ENCODE measurements around the gene APOBEC3A.

APOBEC3A gene

DNA sequence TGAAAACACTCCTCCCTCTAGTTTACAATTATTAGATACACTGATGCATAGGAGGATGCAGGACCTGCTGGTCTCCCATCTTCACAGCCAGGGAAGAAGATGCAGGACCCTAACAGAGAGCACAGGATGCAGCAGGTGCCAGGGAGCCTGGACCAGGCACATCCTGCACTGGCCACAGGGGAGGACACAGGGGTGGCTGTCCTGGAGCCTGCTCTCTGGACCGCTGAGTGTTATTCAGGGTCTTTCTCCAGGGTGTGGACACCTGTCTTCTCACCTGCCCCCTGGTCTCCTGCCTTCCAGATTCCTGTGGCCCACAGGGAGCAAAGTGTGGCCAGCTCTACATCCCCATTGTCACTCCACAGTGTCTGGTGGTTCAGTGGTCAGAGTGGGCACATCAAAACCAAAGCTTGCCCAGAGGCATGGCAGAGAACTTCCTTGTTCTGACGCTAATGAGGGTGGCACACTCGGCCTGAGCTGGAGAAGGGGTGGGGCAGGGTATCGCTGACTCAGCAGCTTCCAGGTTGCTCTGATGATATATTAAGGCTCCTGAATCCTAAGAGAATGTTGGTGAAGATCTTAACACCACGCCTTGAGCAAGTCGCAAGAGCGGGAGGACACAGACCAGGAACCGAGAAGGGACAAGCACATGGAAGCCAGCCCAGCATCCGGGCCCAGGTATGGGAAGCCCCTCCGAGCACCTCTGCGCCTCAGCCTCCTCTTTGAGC lies at the start of gene APOBEC3A:
Gene APOBEC3A, plus strand, starts transcription at position 564 of the 725 bp plus-strand sequence. Its CDS starts 83 bp downstream, at position 647.
- no peak for DNase-seq (ENCODE audit: low read depth in 3 of 3)

DNA sequence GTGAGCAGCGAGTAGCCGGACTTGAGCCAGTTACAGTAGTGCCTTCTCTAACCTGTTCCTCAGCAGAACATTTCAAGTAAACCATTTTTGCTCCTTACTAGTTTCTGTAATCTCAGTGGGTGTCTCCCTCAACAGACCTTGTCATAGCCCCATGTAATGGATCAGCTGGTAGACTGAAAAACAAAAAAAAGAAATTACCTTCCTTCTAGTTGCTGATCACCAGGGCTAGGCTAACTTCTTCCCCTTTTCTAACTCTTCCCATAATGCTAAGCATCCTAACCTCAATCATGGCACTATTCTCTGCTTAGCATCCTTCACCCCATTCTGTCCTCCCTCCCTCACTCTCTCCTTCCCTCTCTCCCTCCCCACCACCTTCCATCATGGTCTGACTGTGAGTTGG lies 49.6 kb upstream of the APOBEC3A start:
- DNase-seq (ENCODE audit: low read depth in 3 of 3), result no peak

DNA sequence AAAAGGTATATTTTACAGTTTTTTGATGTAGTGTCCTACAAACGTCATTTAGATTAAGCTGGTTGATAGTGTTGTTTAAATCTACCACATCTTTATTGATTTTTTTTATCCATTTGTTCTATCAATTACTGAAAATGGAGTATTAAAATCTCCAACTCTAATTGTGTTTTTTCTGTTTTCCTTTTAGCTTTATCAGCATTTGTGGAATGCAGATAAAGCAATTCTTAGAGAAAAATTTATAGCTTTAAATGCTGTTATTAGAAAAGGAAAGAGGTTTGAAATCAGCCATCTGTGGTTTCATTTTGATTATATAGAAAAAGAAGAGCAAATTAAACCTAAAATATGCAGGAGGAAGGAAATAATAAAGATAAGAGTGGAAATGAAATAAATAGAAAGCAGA lies 46.0 kb upstream of the APOBEC3A start:
- DNase-seq (ENCODE audit: low read depth in 3 of 3), result no peak

DNA sequence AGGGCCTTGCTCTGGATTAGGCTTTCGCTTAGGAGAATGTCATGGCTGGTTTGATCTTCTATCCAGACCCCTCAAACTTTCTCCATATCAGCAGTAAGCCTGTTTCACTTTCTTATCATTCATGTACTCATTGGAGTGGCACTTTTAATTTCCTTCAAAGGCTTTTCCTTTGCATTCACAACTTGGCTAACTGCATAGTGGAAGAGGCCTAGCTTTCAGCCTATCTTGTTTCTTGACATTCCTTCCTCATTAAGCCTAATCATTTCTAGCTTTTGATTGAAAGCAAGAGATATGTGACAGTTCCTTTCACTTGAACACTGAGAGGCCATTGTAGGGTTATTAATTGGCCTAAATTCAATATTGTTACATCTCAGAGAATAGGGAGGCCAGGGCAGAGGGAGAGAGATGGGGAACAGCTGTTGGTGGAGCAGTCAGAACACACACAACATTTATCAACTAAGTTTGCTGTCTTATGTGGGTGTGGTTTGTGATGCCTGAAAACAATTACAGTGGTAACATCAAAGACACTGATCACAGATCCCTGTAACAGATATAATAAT lies 37.7 kb upstream of the APOBEC3A start:
- no peak for DNase-seq (ENCODE audit: low read depth in 3 of 3)

DNA sequence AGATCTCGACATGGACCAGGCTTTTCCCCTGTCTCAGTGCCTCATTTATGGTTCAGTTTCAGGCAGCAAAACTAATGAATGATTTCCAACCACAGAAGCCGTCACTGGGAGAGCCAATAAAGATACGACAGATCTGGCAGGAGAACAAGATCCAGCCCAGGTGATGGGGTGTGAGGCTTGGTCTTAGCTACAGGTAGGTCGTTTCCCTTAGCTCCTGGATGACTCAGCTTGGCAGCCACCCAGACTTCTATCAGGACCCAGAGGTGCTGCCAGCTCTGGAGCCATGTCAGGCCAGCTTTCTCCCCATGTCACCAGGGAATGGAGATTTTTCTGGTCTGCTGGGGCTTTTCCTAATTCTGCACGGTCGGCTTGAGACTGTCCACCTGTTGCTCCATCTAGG lies 36.3 kb upstream of the APOBEC3A start:
- DNase-seq (ENCODE audit: low read depth in 3 of 3), result no peak

DNA sequence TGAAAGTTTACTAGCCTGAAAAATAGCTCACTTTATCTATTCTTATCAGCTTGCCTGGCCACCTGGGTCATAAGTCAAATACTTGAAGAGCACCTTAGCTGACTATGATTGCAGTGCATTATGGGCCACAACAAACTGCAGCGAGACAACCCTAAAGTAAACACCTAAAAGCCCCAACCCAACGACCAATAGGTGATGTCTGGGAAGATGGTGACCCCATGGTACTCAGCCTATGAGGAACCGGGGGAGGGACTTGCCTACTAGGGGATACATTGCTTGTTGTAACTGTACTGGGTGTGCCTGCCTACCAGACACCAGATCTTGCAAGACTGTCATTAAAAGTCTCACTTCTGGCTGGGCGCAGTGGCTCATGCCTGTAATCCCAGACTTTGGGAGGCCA lies 35.6 kb upstream of the APOBEC3A start:
- no peak for DNase-seq (ENCODE audit: low read depth in 3 of 3)

DNA sequence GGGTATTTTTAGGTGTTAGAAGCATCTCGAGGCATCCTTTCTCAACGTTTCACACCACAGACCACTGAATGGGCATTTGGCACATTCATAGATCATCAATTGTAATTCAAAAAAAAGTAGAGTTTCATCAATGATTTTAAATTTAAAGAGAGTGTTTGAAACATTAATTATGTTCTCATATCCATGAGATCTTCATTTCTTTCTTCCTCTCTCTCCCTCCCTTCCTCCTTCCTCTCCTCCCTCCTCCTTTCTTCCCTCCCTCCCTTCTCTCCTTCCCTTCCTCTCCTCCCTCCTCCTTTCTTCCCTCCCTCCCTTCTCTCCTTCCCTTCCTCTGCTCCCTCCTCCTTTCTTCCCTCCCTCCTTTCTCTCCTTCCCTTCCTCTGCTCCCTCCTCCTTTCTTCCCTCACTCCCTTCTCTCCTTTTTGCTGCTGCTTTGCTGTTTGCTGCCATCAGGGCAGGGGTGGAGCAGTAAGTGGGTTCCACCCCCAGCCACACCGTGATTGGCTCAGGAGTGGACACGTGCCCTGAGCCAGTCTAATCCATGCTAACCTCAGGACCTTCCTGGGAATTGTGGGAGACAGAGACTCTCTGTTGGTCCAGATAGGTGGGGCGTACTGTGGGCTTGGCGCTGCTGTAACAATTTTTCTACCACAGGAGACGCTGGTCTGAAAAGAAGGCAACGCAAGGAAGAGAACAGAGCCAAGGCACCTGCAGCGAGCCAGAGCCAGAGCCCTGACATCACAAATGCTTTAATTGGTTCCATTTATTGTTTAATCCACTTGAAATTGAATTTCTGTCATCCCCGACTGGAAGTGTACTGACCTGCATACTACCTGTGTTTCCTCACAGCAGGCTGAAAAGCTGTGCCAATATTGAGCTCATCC lies 33.7 kb upstream of the APOBEC3A start:
- no peak for DNase-seq (ENCODE audit: low read depth in 3 of 3)

DNA sequence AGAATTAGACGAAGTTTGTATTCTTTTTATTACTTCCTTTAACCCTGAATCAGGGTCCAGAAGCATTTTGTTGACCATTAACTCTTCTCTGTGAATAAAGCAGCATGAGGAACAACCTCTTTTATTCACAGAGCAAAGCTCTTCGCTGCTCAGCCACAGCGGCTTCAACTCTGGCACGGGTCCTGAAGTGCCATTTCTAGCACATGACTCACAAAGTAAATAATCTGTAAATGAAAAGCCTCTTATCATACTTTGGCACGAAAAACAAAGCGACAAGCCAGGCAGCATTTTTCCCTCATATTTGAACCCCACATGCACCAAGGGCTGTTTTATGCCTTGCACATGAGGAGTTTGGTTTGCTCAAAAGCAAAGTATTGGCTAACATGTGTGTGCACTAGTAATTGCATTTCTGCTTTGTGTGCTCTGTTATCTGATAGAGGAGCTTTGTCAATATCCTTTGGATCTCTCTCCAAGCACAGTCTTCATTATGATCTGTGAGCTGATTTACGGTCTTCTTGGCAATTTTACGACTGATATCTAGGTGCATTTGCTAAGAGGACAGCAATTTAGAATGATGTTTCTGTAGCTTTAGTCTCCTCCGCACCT lies 33.0 kb upstream of the APOBEC3A start:
- DNase-seq (ENCODE audit: low read depth in 3 of 3), result no peak

DNA sequence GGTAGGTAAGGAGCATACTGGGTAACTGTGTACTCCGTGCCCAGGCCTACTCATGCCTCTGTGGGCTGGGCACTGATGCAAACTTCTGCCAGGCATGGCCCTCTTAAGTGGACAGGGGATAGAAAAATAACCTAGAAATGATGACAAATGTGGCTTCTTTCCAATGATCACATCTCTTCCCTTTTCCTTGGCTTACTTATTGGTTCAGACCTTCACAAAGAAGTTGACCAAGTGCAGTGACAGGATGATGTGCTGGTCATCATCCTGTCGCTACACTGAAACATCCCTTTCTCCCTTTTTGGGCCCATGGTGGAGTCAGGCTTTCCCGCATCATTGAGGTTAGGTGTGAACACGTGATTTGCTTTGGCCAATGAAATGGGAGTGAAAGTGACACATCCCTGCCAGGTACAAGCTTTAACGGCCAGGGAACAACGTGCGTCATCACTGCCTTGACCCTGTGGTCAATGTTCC lies 31.8 kb upstream of the APOBEC3A start:
- no peak for DNase-seq (ENCODE audit: low read depth in 3 of 3)

DNA sequence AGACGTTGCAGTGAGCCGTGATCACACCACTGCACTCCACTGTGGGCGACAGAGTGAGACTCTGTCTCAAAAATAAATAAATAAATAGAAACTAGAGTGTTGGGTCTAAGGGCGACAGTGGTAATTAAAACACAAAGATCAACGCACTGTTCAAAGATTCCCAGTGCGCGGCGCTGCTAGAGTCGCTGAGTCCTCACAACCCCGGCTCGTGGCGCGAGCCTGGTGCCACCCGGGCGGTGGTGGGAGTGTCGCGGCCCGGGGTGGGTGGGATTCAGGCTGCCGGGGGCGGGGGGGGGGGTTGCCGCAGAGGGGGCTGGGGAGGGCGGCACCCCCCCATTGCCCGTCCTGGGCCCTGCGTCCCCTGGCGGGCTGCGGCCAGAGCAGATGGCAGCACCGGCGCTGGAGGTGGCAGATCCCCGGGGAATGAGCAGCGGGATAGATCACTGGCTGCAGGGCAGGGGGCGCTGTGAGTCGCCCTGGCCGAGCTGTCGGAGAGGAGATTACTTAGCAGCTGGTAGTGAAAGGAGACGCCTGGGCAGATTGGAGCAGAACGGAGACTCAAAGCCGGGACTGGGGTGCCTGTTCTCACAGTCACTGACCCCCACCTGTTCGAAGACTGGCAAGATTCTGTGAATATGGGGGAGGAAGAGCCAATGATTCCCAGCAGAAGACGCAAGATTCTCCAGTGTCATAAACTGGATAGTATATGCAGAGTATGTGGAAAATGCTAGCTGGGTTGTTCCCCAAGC lies 30.2 kb upstream of the APOBEC3A start:
- DNase-seq (ENCODE audit: low read depth in 3 of 3), result peak in 1 of 3 experiments; percentile 58

DNA sequence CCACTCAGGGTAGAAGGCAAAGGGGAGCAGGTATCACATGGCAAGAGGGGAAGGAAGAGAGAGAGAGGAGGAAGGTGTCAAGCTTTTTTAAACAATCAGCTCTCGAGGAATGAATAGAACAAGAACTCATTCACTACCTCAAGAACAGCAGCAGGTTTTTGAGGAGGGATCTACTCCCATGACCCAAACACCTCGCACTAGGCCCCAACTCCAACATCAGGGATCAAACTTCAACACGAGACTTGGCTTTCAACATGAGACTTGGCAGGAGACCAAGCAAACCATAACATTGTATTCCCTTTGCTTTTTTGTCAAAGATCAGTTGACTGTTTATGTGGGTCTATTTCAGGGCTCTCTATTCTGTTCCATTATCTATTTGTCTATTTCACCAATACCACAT lies 26.9 kb upstream of the APOBEC3A start:
- DNase-seq (ENCODE audit: low read depth in 3 of 3), result no peak

DNA sequence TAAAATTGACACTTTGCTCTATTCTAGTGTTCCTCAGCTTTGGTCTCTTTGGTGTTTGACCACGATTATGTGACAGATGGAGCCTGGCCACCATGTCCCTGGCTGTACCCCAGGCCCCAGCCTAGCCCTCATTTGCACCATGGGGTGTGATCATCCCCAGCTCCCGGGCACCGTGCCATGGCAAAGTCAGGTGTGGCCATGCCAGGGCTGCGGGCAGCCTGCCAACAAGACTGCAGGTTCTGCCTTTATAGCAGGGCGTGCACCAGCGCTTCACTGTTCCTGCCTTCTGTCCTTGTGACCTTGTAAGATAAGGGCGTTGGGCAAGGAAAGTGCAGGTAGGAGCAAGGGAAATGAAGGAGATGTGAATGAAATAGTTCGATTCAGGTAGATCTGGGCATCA lies 22.4 kb upstream of the APOBEC3A start:
- no peak for DNase-seq (ENCODE audit: low read depth in 3 of 3)

DNA sequence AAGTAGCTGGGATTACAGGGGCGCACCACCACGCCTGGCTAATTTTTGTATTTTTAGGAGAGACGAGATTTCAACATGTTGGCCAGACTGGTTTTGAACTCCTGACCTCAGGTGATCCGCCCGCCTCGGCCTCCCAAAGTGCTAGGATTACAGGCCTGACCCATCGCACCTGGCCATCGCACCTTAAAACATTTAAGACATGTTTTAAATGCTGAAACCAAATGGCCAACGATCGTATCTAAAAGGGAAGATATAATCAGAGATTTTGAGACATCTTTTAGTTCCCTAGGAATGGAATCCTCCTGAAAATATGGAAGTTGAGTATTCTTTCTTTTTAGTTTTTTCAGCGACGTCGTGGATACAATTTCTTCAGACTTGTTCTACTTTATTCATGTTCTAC lies 21.8 kb upstream of the APOBEC3A start:
- DNase-seq (ENCODE audit: low read depth in 3 of 3), result no peak

DNA sequence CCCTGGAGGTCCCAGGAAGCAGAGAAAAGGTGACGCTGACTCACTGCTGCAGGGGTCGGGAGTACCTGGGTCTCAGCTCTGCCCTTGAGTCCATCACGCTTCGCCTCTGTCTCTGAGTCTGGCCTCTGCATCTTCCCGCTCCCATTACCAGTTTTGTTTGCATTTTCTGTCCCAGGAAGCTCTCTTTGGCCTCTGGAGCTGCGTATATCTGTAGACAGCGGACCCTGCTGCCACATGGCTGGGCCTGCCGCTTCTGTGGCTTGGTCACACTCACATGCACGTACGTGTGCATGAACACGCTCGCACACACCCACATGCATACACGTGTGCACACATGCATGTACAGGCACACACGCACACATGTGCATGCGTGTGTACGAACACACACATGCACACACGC lies 20.8 kb upstream of the APOBEC3A start:
- DNase-seq (ENCODE audit: low read depth in 3 of 3), result no peak

DNA sequence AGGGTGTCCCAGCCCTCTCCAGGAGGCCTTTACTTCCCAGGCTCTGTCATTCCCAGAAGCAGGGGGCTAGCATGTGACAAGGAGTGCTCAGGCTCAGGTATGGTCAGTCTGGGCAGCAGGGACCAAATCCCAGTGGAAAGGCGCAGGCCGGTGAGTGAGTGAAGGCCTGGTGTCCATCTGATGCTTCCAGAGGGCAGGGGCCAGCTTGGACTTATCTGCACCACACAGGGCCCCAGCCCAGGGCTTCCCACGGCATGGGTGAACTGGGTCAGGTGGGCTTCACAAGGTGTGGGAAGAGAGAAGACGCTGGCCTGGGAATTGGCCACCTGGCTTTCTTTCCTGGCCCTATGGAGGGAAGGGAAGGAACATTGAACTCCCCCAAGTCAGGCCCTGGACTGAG lies 20.4 kb upstream of the APOBEC3A start:
- DNase-seq (ENCODE audit: low read depth in 3 of 3), result no peak

DNA sequence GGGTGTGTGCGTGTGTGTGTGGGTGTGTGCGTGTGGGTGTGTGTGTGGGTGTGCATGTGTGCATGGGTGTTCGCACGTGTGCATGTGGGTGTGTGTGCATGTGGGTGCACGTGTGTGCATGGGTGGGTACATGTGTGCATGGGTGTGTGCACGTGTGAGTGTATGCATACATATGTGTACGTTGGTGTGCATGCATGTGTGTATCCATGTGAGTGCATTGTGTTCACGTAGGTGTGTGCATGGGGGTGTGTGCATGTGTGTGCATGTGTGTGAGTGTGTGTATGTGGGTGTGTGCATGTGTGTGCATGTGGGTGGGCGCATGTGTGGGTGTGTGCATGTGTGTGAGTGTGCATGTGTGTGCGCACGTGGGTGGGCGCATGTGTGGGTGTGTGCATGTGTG lies 19.9 kb upstream of the APOBEC3A start:
- no peak for DNase-seq (ENCODE audit: low read depth in 3 of 3)

DNA sequence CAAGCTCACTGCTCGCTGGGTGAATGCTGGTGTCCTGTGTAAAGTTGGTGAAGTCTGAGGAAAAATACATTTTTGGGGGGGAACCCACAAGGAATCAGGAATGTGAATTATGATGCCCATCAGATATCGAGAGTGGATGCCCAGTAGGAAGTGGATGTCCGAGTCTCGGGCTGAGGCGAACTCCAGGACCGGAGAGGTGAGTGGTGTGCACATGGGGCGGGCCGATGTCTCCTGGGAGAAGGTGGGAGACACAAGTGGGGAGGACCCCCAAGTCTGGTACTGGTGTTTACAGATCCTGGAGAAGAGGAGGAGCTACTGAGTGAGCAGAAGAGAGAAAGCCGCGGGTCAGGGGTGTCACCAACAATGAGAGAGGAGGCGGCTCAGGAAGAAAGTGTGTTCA lies 19.2 kb upstream of the APOBEC3A start:
- DNase-seq (ENCODE audit: low read depth in 3 of 3), result no peak

DNA sequence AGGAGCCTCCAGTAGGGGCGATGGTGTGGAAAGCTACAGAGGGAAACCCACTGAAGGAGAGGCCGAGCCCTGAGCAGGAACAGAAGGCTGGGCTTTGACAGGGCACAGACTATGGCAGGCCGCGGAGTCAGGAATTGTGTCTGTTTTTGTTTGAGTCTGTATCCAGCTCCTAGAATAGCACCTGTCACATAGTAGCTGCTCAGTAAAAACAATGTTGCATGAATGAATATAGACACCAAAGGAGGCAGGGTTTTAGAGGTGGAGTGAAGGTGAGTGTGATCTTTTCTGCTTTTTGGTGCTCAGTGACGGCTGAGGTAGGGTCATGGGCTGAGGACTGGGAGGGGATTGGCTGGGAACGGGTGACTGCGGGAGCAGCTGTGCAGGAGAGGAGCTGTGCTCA lies 18.5 kb upstream of the APOBEC3A start:
- DNase-seq (ENCODE audit: low read depth in 3 of 3), result no peak

DNA sequence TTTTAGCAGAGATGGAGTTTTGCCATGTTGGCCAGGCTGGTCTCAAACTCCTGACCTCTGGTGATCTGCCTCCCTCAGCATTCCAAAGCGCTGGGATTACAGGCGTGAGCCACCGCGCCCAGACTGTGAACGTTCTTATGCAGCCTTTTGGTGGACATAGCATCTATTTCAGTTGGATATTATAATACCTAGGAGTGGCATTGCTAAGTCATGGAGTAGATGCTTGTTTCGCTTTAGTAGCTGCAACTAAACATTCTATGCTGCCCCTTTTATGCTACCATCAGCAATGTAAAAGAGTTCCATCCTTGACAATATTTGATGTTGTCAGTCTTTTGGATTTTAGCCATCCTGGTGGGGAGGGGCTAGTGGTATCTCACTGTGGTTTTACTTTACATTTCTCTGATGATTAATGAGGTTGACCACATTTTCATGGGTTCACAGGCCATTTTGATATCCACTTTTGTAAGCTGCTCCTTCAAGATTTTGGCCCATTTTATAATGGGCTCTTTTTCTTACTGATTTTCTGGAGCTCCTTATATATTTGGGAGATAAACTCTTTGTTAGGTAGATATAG lies 16.5 kb upstream of the APOBEC3A start:
- DNase-seq (ENCODE audit: low read depth in 3 of 3), result no peak

DNA sequence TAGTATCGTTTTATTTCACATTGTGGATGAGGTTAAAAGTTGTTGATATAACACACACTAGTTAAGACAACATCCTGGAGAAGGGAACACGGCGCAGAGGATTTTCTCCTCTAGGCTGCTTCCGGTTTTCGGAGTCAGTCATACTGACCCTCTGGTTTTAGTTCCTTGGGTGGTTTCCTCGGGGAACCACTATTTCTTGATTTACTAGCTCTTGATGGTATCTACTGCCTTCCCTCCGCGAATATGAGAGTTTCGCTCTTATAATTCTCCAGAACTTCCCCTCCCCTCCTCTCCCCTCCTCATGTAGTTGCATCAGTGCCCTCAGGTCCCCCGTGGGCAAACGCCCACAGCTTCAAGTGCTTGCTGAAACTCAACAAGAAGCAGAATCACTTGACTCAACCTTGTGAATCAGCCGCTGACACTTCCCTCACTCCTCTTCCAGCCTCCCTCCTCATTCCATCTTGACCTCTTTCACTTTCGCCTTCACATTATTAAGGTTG lies 15.9 kb upstream of the APOBEC3A start:
- peak; percentile 55 to 77 (median 65) for DNase-seq (ENCODE audit: low read depth in 3 of 3)

DNA sequence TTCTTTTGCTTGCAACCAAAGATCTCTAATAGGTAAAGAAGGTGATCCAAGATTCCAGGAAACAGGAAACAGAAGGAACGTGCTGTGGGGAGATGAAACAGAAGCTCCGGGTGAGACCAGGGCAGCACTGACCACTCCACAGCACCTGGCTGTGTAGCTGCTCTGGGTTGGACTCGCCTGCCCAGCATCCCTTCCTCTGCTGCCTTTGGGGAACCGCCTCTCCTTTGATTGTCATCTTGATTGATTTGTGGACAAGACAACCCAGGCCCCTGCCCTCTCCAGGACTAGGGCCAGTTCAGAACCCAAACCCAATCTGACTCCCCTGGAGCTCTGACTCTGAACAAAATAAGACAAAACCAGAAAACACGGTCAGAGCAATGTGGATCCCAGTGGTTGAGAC lies 14.7 kb upstream of the APOBEC3A start:
- no peak for DNase-seq (ENCODE audit: low read depth in 3 of 3)

Data from stimulated activated CD4-positive, alpha-beta T cell treated with anti-CD3 and anti-CD28 coated beads, TNF-alpha, amount 100 ng/mL, for 24 hours (primary cell).